NCI-H1694 treated with DMSO at 0.1 percent for 48 hours (cell line): Measurements from ENCODE around the gene TRAPPC3.
"Not testable (repeated sequence)": the region's sequence is repeated elsewhere in the genome, so short reads cannot be mapped to it uniquely, and the experiment has no call there.

Source experiments
- DNase-seq: peaks from one replicate; lab custom pipeline; 2025; lab: John Stamatoyannopoulos, UW

The TRAPPC3 gene

DNA sequence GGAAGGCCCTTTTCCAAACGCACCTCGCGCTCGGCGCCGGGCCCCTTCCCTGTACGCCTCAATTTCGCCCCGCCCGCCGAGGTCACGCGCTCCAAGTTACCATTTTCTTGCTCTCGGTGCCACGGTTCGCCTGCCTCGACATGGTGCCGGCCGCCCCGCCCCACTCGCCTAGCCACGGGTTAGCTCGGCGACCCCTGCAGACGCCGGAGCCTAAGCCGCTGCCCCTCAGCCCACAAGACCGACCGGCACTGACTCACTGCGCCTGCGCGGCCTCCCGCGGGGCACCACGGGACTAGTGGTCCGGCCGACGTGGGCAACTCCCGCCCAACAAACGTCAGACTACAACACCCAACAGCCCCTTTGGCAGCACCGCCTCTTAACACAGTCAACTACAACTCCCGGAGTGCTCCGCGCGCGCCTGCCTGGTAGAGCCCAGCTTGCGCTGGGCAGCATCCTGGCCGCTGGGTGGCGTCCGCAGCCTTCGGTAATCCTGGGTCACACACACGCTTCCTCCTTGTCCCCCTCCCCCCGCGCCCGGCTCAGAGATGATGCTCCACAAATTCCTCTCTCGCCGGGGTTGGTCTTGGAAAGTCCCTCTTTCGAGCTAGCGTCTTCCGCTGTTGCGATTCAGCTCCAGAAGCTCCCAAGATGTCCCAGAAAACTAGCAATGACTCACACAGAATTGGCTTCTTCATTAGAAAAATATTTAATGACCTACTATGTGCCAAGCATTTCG is at the start of gene TRAPPC3:
TRAPPC3 (minus strand) TSS at position 250 of the 736 bp plus-strand sequence; CDS start at position 142, 108 bp downstream.
- peak; percentile 98 for DNase-seq

GRCh38 chr1:36198641-36199040 is 49.4 kb upstream of the TRAPPC3 start:
- no peak for DNase-seq

DNA sequence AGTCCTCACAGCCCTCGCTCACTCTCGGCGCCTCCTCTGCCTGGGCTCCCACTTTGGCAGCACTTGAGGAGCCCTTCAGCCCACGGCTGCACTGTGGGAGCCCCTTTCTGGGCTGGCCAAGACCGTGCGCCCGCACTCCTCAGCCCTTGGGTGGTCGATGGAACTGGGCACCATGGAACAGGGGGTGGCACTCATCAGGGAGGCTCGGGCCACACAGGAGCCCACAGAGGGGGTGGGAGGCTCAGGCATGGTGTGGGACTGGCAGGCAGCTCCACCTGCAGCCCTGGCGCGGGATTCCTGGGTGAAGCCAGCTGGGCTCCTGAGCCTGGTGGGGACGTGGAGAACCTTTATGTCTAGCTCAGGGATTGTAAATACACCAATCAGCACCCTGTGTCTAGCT is 47.5 kb upstream of the TRAPPC3 start:
- not testable (repeated sequence) for DNase-seq

DNA sequence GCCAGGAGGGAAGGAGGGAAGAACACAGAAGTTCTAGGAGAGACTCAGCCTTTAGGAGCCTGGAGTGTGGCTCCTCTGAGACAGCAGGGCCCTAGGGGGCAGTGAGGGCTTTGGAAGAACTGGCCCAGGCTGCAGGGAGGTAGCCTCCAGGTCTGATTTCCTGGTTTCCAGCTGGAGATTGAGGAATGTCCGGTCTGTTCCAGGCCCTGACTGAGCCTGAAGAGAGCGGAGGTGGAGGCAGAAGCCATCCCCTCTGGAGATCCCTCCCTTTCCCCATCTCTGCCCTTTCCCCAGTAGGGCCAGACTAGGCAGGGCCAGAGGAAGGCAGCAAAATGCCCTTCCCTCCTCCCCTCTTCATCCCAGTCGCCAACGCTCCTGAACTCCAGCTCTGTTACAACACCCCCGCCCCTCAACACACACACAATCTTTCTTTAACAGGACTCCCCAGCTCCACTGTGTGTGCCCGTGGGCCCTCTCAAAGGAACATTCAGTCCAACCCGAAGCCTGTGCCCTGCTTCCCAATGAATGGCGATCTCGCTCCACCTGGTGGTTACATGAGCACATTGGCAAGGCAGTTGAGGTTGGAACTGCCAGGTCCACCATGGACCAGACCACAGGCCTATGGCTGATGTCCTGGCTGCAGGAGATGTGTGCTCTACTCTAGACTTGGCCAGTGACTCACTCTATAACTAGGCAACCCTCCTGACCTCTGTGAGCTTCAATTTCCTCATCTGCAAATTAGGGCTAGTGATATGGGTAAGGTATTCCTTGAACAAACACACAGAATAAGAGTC is 38.7 kb upstream of the TRAPPC3 start:
- peak; percentile 65 for DNase-seq

DNA sequence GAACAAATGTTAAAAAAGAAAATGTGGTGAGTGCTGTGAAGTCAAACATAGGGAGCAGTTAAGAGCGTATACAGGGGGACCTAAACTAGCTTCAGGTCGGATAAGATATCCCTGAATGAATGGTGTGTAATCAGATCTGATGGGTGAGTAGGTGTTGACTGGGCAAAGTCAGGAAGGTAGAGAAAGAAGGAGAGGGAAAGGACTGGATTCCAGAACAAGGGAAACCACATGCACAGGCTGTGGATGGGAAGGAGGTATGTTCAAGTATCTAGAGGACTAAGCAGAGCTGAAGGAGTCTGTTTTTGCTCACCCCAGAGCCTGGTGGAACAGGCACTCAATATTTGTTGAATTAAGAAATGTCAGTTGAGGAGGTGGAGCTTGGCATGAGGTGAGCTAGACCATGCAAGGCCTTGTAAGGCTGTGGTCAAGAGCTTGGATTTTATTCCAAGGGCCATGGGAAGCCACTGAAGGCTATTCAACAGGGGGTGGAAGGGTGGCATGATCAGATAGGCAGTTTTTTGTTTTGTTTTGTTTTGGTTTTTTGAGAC is 34.1 kb upstream of the TRAPPC3 start:
- DNase-seq = no peak

DNA sequence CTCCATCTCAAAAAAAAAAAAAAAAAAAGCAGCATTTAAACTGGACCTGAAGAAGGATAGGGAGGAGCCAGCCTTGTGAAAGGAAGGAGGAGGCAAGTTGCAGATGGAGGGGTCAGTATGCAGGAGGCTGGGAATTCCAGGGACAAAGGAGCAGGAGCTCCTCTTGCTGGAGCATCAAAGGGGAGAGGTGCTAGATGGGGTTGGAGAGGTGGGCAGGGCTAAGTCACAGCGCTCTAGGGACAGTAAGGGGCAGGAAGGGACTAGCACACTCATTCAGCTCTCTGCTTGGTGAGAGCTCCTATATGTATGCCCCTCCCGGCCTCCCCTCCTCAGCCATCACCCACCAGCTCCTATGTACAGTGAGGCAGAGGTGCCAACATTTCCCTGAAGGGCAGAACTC is 33.4 kb upstream of the TRAPPC3 start:
- DNase-seq = no peak

- DNase-seq = no peak
These were observed 29.9 kb upstream of the TRAPPC3 start for GRCh38 chr1:36179220-36179600.

GRCh38 chr1:36178471-36179219 is 29.4 kb upstream of the TRAPPC3 start:
- DNase-seq = no peak

- no peak for DNase-seq
These were observed 28.5 kb upstream of the TRAPPC3 start for GRCh38 chr1:36177589-36178431.

- no peak for DNase-seq
These were observed 27.0 kb upstream of the TRAPPC3 start for GRCh38 chr1:36176106-36176949.

- DNase-seq = no peak
These were observed 26.1 kb upstream of the TRAPPC3 start for GRCh38 chr1:36175137-36176095.

- DNase-seq = no peak
These were observed 25.4 kb upstream of the TRAPPC3 start for GRCh38 chr1:36174713-36175112.

GRCh38 chr1:36172983-36173382 is 23.7 kb upstream of the TRAPPC3 start:
- no peak for DNase-seq

DNA sequence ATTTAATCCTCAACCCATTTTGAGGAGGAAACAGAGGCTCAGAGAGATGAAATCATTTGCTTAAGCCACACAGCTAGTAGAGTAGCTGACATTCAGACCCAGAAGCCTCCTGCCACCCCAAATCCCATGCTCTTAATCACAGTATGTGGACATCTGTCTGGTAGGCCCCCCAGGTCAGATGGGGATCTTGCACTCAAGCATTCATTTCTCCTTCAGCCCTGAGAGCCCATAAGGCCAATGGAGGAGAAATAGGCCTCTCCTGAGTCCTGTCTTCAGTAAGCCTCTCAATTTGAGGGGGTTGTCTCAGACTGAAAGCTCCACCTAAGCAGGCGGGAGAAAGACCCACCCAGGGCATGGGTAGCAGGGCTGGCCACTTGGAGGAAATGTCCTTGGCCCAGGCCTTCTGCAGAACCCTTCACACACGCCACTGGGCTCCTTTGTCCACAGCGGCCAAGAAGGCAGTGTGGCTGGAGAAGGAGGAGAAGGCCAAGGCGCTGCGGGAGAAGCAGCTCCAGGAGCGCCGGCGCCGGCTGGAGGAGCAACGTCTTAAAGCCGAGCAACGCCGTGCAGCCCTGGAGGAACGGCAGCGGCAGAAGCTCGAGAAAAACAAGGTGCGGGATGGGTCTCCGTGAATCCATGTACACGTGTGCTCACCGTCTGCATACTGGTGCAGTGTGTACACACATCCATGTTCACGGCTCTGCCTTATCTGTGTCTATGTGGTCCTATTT is 22.9 kb upstream of the TRAPPC3 start:
- DNase-seq = no peak

GRCh38 chr1:36170643-36171412 is 21.5 kb upstream of the TRAPPC3 start:
- DNase-seq = no peak

DNA sequence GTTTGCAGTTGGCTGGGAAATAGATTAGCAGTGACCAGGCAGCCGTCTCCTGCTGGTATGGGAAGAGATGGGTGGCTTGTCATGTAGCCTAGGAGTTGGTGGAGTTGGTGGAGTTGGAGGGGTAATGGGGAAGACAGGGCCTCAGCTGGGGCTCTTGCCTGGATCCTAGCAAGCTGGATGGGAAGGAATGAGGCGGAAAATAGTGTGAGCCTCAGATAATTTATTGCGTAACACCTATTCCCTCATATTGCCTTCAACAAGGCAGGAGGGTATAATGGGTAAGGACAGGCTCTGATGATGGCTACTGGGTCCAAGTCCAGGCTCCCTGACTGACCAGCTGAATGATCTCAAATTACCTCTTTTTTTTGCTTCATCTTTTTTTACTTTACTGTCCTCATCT is 19.2 kb upstream of the TRAPPC3 start:
- no peak for DNase-seq

- DNase-seq = no peak
These were observed 17.9 kb upstream of the TRAPPC3 start for GRCh38 chr1:36166938-36167905.
